HG03460 (cell line): ENCODE data around the gene GJA4.

Experiments
- ATAC-seq: cut with Tn5 transposase; IDR thresholded peaks from one replicate; pipeline ENCODE4 v1.9.1; 2021; ENCODE audit not compliant: unreplicated experiment

The GJA4 gene

GRCh38 chr1:34829250-34829649 lies 36.5 kb downstream of the GJA4 start:
- ATAC-seq, result no peak

- no peak for ATAC-seq
These were observed 39.0 kb downstream of the GJA4 start for GRCh38 chr1:34831721-34832246.

GRCh38 chr1:34833711-34834110 lies 40.9 kb downstream of the GJA4 start:
- no peak for ATAC-seq

GRCh38 chr1:34839526-34840305 lies 46.9 kb downstream of the GJA4 start:
- no peak for ATAC-seq

GRCh38 chr1:34840426-34840825 lies 47.6 kb downstream of the GJA4 start:
- ATAC-seq, result no peak

- no peak for ATAC-seq
These were observed 49.3 kb downstream of the GJA4 start for GRCh38 chr1:34842073-34842472.

- no peak for ATAC-seq
These were observed 50.2 kb downstream of the GJA4 start for GRCh38 chr1:34842952-34843371.

GRCh38 chr1:34843392-34844251 lies 50.8 kb downstream of the GJA4 start:
- no peak for ATAC-seq

- ATAC-seq, result no peak
These were observed 51.4 kb downstream of the GJA4 start for GRCh38 chr1:34844252-34844634.
